ENCODE results near the gene CDK5RAP1.

The CDK5RAP1 gene, protein sequence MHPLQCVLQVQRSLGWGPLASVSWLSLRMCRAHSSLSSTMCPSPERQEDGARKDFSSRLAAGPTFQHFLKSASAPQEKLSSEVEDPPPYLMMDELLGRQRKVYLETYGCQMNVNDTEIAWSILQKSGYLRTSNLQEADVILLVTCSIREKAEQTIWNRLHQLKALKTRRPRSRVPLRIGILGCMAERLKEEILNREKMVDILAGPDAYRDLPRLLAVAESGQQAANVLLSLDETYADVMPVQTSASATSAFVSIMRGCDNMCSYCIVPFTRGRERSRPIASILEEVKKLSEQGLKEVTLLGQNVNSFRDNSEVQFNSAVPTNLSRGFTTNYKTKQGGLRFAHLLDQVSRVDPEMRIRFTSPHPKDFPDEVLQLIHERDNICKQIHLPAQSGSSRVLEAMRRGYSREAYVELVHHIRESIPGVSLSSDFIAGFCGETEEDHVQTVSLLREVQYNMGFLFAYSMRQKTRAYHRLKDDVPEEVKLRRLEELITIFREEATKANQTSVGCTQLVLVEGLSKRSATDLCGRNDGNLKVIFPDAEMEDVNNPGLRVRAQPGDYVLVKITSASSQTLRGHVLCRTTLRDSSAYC

DNA sequence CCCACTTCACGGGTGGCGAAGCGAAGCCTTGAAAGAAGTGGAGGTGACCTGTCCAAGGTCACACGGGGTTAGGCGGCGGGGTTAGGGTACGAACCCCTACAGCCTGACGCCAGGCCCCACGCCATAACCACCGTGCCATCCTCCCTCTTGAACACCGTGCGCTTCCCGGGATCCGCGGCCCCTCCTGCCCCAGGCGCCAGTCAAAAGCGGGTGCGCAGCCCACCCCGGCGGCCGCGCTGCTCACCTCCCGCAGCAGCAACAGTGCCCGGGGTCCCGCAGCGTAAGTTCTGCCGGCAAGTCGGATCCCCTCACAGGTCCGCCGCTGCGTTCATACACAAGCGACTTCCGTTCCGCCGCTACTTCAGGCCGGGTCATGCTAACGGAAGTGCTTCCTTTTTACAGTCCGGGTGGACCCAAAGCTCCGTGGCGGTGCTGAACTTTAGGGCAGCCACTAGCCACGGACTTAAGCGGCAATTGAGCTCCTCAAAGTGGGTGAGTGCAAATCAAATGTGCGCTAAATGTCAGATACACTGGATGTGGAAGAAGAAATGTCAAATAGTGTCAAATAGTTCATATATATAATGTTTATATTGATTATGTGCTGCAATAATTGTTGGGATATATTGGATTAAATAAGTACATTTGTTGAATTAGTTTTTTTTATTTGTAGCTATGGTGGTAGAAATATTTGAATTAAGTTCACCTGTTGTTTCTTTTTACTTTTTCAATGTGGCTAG is at the start of gene CDK5RAP1:
Gene CDK5RAP1, minus strand, starts transcription at position 336 of the 737 bp plus-strand sequence. CDS start 4,455 bp downstream, outside the sequence.
- peak within 1 kb of the TSS; percentile 77 to 90 for H3K9ac ChIP-seq (ENCODE audit: low read depth in 1 of 2, low read length in 2 of 2)
- peak within 1 kb of the TSS; percentile 92 to 100 for H3K4me3 ChIP-seq (ENCODE audit: low read depth in 1 of 2, low read length in 2 of 2)
- peaks cover 3 to 6% of the 10 kb centered on the region in 2 donors for H3K36me3 ChIP-seq (ENCODE audit: control insufficient read depth in 1 of 2, insufficient read depth in 2 of 2, low read length in 2 of 2)
- H3K9me3 ChIP-seq (ENCODE audit: control insufficient read depth in 1 of 2, low read length in 2 of 2), result no peaks in the 10 kb centered on the region
- H3K4me1 ChIP-seq (ENCODE audit: control insufficient read depth in 1 of 2, insufficient read depth in 2 of 2, low read length in 2 of 2), result peaks cover 17 to 23% of the 10 kb centered on the region in 2 donors
- H3K27me3 ChIP-seq (ENCODE audit: control insufficient read depth in 1 of 2, insufficient read depth in 2 of 2, low read length in 2 of 2), result no peaks in the 10 kb centered on the region
- H3K27ac ChIP-seq (ENCODE audit: low read depth, low read length), result no peak within 1 kb of the TSS

- no peaks in the 10 kb centered on the region for H3K9me3 ChIP-seq (ENCODE audit: control insufficient read depth in 1 of 2, low read length in 2 of 2)
- no peaks in the 10 kb centered on the region for H3K36me3 ChIP-seq (ENCODE audit: control insufficient read depth in 1 of 2, insufficient read depth in 2 of 2, low read length in 2 of 2)
- no peak overlapping the region for H3K27ac ChIP-seq (ENCODE audit: low read depth, low read length)
- H3K27me3 ChIP-seq (ENCODE audit: control insufficient read depth in 1 of 2, insufficient read depth in 2 of 2, low read length in 2 of 2), result no peaks in the 10 kb centered on the region
- no peak overlapping the region for H3K9ac ChIP-seq (ENCODE audit: low read depth in 1 of 2, low read length in 2 of 2)
- H3K4me3 ChIP-seq (ENCODE audit: low read depth in 1 of 2, low read length in 2 of 2), result no peak overlapping the region
- no peaks in the 10 kb centered on the region for H3K4me1 ChIP-seq (ENCODE audit: control insufficient read depth in 1 of 2, insufficient read depth in 2 of 2, low read length in 2 of 2)
These were observed 49.5 kb upstream of the CDK5RAP1 start for GRCh38 chr20:33450867-33451266.

DNA sequence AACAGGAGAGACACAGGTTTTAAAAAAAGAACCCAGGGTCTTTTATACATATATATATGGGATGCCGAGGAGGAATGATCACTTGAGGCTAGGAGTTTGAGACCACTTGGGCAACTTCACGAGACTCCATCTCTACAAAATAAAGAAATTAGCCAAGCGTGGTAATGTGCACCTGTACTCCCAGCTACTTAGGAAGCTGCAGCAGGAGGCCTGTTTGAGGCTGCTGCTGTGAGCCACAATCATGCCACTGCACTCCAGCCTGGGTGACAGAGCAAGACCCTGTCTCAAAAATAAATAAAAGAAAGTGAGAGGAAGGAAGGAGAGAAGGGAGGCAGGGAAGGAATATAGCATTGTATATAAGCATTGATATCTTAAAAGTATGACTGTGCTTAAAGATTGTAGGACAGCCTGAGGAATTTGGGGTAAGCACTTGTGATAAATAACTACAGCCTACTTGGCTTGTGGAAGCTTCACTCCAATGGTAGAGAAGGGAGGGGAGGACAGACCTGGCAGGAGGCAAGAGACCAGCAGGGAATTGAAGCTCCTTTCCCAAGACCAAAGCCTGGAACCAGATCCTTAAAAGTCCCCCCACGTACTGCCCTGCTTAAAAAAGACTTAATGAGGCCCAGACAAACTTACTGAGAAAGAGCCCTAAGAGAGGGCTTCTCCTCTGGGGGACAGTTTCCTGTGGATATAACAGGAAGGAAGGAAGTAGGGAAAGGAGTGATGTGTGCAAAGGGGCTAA is 44.7 kb upstream of the CDK5RAP1 start:
- no peaks in the 10 kb centered on the region for H3K27me3 ChIP-seq (ENCODE audit: control insufficient read depth in 1 of 2, insufficient read depth in 2 of 2, low read length in 2 of 2)
- no peaks in the 10 kb centered on the region for H3K36me3 ChIP-seq (ENCODE audit: control insufficient read depth in 1 of 2, insufficient read depth in 2 of 2, low read length in 2 of 2)
- H3K9me3 ChIP-seq (ENCODE audit: control insufficient read depth in 1 of 2, low read length in 2 of 2), result no peaks in the 10 kb centered on the region
- H3K4me3 ChIP-seq (ENCODE audit: low read depth in 1 of 2, low read length in 2 of 2), result no peak overlapping the region
- no peak overlapping the region for H3K27ac ChIP-seq (ENCODE audit: low read depth, low read length)
- H3K4me1 ChIP-seq (ENCODE audit: control insufficient read depth in 1 of 2, insufficient read depth in 2 of 2, low read length in 2 of 2), result peaks cover 14 to 16% of the 10 kb centered on the region in 2 donors
- H3K9ac ChIP-seq (ENCODE audit: low read depth in 1 of 2, low read length in 2 of 2), result no peak overlapping the region

DNA sequence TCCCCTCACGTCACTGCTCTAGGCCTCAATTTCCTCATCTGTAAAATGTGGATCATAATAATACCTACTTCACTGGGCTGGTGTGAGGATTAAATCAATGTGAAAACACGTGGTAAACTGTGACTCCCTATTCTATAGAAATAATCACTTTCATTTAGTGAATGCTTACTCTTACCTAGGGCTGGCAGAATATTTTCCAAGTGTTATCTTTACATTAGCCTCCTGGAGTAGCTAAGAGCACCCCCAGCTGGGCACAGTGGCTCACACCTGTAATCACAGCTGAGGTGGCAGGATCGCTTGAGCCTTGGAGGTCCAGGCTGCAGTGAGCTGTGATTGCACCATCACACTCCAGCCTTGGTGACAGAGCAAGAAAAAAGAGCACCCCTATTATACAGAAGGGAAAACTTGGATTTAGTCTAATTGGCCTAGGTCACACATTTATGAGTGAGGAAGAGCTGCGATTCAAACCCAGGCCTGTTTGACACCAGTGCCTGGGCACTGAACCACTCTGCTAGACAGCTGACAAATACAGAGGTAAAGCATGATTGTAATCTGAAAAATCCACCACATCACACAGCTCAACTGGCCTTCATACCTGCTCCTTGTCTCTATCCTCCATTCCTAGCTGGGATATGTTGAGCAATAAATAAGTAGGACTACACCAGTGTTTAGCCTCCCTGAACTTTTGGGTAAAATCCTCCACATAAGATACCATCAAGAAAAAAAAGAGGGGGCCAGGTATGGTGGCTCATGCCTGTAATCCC is 43.7 kb upstream of the CDK5RAP1 start:
- peak overlapping the region; percentile 49 to 83 for H3K4me3 ChIP-seq (ENCODE audit: low read depth in 1 of 2, low read length in 2 of 2)
- H3K27ac ChIP-seq (ENCODE audit: low read depth, low read length), result no peak overlapping the region
- no peaks in the 10 kb centered on the region for H3K27me3 ChIP-seq (ENCODE audit: control insufficient read depth in 1 of 2, insufficient read depth in 2 of 2, low read length in 2 of 2)
- no peaks in the 10 kb centered on the region for H3K36me3 ChIP-seq (ENCODE audit: control insufficient read depth in 1 of 2, insufficient read depth in 2 of 2, low read length in 2 of 2)
- H3K9ac ChIP-seq (ENCODE audit: low read depth in 1 of 2, low read length in 2 of 2), result no peak overlapping the region
- H3K4me1 ChIP-seq (ENCODE audit: control insufficient read depth in 1 of 2, insufficient read depth in 2 of 2, low read length in 2 of 2), result peaks cover 14 to 16% of the 10 kb centered on the region in 2 donors
- H3K9me3 ChIP-seq (ENCODE audit: control insufficient read depth in 1 of 2, low read length in 2 of 2), result no peaks in the 10 kb centered on the region

GRCh38 chr20:33443512-33444239 is 42.4 kb upstream of the CDK5RAP1 start, which contains the start of gene SNTA1:
Gene SNTA1 (minus strand): TSS chr20:33443763. CDS start chr20:33443620, 143 bp downstream.
- Histone ChIP-seq H3K9ac (ENCODE audit: low read depth in 1 of 2, low read length in 2 of 2) (peak within 1 kb of the TSS; percentile 63 to 72), H3K27ac (ENCODE audit: low read depth, low read length) (peak within 1 kb of the TSS; percentile 80), H3K4me1 (ENCODE audit: control insufficient read depth in 1 of 2, insufficient read depth in 2 of 2, low read length in 2 of 2) (peaks cover 14 to 16% of the 10 kb centered on the region in 2 donors), H3K27me3 (ENCODE audit: control insufficient read depth in 1 of 2, insufficient read depth in 2 of 2, low read length in 2 of 2) (no peaks in the 10 kb centered on the region), H3K9me3 (ENCODE audit: control insufficient read depth in 1 of 2, low read length in 2 of 2) (no peaks in the 10 kb centered on the region), H3K36me3 (ENCODE audit: control insufficient read depth in 1 of 2, insufficient read depth in 2 of 2, low read length in 2 of 2) (no peaks in the 10 kb centered on the region), H3K4me3 (ENCODE audit: low read depth in 1 of 2, low read length in 2 of 2) (peak within 1 kb of the TSS; percentile 83 to 97)

- Histone ChIP-seq H3K27me3 (ENCODE audit: control insufficient read depth in 1 of 2, insufficient read depth in 2 of 2, low read length in 2 of 2) (no peaks in the 10 kb centered on the region), H3K9me3 (ENCODE audit: control insufficient read depth in 1 of 2, low read length in 2 of 2) (no peaks in the 10 kb centered on the region), H3K4me1 (ENCODE audit: control insufficient read depth in 1 of 2, insufficient read depth in 2 of 2, low read length in 2 of 2) (peaks cover 14 to 16% of the 10 kb centered on the region in 2 donors), H3K36me3 (ENCODE audit: control insufficient read depth in 1 of 2, insufficient read depth in 2 of 2, low read length in 2 of 2) (no peaks in the 10 kb centered on the region), H3K27ac (ENCODE audit: low read depth, low read length) (no peak overlapping the region), H3K4me3 (ENCODE audit: low read depth in 1 of 2, low read length in 2 of 2) (peak overlapping the region; percentile 56 to 97), H3K9ac (ENCODE audit: low read depth in 1 of 2, low read length in 2 of 2) (peak overlapping the region in 1 of 2 donors; percentile 38)
These were observed 41.7 kb upstream of the CDK5RAP1 start for GRCh38 chr20:33443006-33443511.

GRCh38 chr20:33442136-33443005 is 41.1 kb upstream of the CDK5RAP1 start:
- H3K27me3 ChIP-seq (ENCODE audit: control insufficient read depth in 1 of 2, insufficient read depth in 2 of 2, low read length in 2 of 2), result no peaks in the 10 kb centered on the region
- H3K4me3 ChIP-seq (ENCODE audit: low read depth in 1 of 2, low read length in 2 of 2), result peak overlapping the region; percentile 56 to 97
- no peaks in the 10 kb centered on the region for H3K9me3 ChIP-seq (ENCODE audit: control insufficient read depth in 1 of 2, low read length in 2 of 2)
- peaks cover 14 to 16% of the 10 kb centered on the region in 2 donors for H3K4me1 ChIP-seq (ENCODE audit: control insufficient read depth in 1 of 2, insufficient read depth in 2 of 2, low read length in 2 of 2)
- no peaks in the 10 kb centered on the region for H3K36me3 ChIP-seq (ENCODE audit: control insufficient read depth in 1 of 2, insufficient read depth in 2 of 2, low read length in 2 of 2)
- peak overlapping the region in 1 of 2 donors; percentile 38 for H3K9ac ChIP-seq (ENCODE audit: low read depth in 1 of 2, low read length in 2 of 2)
- H3K27ac ChIP-seq (ENCODE audit: low read depth, low read length), result no peak overlapping the region
